Raji (cell line): ENCODE data around the gene CRYBB1.

Experiments used
- POLR2A ChIP-seq: IDR thresholded peaks from 2 replicates; pipeline ENCODE4 v1.6.1; 2011; ENCODE audit warnings: low read depth, low read length, control low read depth; ENCODE audit not compliant: insufficient read depth

The CRYBB1 gene

DNA sequence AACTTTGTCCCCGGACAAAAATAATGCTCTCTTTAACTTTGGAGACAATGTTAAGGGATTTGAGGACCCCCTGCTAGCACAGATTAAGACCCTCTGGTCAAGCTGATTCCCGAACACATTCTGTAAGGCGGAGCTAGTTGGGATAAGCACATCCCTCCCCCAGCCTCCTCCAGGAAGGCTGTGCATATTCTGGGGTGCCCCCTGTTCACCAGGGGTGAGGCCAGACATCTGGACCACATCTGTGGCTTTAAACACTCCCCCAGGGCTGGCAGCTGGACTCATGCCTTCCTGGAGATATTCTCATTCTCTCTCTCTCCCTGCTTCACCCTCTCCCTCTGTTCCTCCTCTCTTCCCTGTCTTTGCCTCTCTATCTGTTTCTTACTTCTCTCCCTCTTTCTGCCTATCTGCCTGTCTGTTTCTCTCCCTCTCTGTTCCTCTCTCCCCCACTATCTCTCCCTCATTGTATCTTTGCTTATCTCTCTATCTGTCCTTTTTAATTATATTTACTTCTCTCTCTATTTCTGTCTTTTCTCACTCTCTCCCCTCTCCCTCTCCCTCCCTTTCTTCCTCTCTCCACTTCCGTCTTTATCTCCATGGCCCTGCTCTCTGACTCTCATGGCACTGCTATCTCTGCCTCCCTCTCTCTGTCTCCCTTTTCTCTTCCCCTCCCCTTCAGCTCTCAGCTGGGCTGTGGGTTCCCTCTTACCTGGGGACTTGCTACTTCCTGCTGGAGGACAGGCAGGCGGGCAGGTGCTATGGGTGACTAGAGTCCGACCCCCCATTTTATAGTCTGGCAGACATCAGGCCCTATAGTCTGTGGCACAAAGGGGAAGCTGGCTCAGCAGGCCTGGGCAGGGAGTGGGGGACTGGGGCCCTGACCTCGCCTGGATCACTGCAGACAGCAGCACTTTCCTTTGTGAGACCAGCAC is at the start of gene CRYBB1:
Gene CRYBB1, minus strand, starts transcription at position 757 of the 929 bp plus-strand sequence. CDS start 1,708 bp downstream, outside the sequence.
- TF ChIP-seq POLR2A: no peak

- no peak for TF ChIP-seq POLR2A
Observed at GRCh38 chr22:26667140-26667539, 49.3 kb upstream of the CRYBB1 start.

DNA sequence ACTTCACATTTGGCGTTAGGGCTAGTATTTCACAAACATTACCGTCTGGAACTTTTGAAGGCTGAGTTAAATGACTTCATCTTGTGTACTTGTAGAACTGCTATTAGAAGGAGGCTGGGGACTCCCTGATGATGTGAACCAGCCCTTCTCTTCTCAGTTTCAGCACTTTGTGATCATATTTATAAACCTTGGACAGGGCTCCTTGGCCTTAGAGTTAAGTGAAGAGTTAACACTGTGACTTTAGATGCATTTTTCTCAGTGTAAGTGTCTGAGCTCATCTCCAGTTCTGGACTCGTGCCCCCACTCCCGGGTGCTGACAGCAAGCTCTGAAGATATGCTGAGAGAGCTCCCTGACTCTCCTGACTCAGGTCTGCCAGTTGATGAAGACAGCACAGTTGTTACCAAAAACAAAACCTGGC is 48.0 kb upstream of the CRYBB1 start:
- no peak for TF ChIP-seq POLR2A

GRCh38 chr22:26663374-26663923 is 45.6 kb upstream of the CRYBB1 start:
- TF ChIP-seq POLR2A: 0 out of 2 replicates have a peak, but pooled peaks have one; percentile 17

GRCh38 chr22:26662160-26662559 is 44.3 kb upstream of the CRYBB1 start:
- TF ChIP-seq POLR2A: no peak

DNA sequence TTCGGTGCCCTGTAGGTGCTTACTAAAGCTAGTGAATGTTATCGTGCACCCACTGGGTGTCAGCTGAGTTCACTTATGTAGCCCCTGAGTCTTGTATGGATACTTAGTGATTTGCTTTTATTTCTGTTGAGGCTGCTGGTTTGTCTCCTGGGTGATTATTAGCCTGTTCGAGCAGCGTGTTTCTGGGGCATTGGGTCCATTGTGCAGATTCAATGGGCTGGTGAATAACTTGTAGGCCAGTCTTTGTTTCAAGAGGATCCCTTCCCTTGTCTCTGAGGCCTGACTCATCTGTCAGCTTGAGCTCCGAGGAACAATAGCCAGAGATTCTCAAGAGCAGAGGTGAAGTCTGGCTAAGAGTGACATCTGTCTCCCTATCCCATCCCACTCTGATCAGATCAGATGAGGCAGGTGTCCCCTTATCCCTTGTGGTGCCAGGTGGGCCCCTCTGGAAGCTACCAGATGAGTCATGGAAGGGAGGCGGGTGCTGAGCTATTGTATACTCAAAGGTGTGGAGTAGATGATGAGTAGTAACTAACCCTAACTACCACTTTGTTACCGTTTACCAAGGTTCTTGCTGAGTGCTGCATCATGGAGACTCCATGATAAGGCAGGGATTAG is 43.2 kb upstream of the CRYBB1 start:
- no peak for TF ChIP-seq POLR2A

DNA sequence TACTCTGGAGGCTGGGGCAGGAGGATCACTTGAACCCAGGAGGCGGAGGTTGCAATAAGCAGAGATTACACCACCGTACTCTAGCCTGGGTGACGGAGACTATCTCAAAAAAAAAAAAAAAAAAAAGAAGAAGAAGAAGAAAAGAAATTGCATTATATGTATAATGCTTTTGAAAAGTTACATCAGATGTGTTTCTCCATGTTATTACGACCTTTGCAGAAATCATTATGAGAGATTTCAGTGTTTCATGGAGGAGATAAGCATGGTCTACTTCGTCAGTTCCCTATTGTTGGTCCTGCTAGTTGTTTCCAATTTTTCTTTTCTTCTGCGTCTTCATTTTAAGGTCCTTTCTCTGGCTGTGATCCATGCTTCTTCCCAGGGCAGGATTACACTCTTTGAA is 42.5 kb upstream of the CRYBB1 start:
- no peak for TF ChIP-seq POLR2A

GRCh38 chr22:26658671-26659478 is 41.0 kb upstream of the CRYBB1 start:
- peak; percentile 56 for TF ChIP-seq POLR2A

- no peak for TF ChIP-seq POLR2A
Observed at GRCh38 chr22:26658161-26658560, 40.3 kb upstream of the CRYBB1 start.

DNA sequence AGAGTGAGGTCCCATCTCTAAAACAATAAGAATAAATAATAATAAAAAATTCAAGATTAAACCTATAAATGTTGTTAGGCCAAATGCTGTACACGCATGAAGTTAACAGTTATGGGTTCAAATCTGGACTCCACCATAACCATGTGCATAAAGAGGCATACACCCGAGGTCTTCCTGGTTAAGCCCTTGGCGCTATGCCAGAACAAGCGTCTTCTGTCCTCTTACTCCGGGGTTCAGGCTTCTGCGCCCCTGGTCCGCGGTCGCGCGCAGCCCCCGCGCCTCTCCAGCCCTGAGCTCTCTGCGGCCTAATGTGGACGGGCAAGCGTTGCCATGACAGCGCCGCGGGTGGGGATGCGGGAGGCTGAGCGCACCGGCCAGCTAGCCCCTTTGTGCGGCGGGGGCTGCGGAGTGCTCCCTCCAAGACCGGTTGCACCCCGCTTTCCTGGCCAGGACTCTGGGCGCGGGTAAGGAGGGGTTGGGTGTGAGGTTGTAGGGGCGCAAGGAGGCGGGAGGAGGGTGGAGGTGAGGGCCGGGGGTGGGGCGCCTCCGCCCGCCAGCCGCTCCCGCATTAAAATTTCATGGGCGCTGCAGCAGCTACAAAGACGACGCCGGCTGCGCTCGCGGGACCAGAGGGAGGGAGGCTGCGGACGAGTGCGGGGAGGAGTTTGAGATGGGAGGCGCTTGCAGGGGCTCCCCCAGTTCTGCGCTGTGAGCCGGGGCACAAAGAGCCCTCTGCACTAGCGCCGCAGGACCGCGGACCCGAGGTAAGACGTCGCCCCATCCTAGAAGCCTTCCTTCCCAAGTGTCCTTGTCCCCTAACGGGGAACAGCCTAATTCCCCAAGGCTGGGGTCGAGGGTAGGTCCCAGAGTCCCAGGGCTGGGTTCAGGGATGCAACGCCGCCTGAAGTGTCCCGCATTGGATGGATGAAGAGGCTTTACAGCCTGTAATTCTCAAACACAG is 39.3 kb upstream of the CRYBB1 start, which contains the start of gene MIAT:
Gene MIAT, plus strand, starts transcription at position 698 of the 961 bp plus-strand sequence.
- TF ChIP-seq POLR2A: no peak

DNA sequence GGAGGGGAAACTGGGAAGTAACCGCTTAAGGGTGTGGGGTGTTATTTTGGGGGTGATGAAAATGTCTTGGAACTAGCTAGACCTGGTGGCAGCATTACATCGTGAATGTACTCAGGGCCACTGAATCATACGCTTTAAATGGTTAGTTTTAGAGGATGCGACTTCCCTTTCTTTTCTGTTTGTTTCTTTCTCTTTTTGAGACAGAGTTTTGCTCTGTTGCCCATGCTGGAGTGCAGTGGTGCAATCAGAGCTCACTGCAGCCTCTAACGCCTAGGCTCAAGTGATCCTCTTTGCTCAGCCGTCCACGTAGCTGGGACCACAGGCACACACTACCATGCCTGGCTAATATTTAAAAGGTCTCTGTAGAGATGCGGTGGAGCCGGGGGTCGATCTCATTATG is 34.0 kb upstream of the CRYBB1 start:
- TF ChIP-seq POLR2A: no peak

GRCh38 chr22:26650722-26651421 is 33.0 kb upstream of the CRYBB1 start:
- TF ChIP-seq POLR2A: no peak
